Measurements from ENCODE around the gene TRIO.

The TRIO gene

DNA sequence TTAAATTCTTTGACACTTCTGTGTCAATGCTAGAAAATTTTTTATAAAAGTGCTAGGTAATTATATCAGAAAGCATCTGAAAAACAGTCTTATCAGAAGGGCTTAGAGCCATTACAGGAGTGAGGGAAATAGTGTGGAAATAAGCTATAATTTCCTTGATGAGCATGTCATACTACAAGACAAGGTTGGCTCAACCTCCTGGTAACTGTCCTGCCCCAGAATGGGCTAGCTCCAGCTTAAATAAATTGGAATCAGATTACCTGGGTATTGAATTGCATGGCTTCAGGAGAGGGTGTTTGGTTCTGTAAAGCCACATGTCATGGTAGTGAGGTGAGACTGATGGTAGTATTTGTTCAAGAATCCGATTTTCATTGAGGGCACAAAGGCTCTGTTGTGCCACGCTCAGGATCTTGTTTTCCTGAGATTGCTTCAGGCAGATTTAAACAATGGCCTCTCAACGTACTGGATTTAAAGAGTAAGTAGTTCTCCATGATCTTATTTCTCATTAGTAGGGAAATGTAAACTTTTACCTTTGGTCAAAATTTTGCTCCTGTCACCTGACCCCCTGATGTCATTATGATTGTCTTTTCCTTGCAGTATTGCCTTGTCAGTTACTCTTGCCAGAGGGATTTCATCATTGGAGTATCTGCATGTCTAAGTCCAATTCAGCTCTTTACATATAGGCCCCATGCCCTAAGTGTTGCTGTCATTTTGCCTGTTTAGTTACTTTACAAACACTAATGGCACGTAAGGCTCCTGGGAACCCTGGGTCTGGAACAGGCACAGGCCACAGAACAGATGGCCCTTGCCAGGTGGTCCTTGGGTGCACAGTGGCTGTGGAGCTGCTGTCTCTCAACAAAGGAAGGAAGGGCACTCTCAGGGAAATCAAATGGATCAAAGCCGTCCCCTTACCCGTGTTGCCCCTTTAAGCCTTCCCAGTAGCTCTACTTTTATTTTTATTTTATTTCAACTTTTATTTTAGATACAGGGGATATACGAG is 21.3 kb downstream of the TRIO start:
- Mint-ChIP-seq H3K4me1 (ENCODE audit: low read depth) (no peaks in the 10 kb centered on the region), H3K27ac (no peak overlapping the region), H3K4me3 (no peak overlapping the region), H3K36me3 (ENCODE audit: low read depth) (no peaks in the 10 kb centered on the region), H3K27me3 (ENCODE audit: low read depth) (no peaks in the 10 kb centered on the region), H3K9me3 (no peaks in the 10 kb centered on the region)

GRCh38 chr5:14165375-14166106 is 22.4 kb downstream of the TRIO start:
- Mint-ChIP-seq H3K9me3 (no peaks in the 10 kb centered on the region), H3K4me3 (no peak overlapping the region), H3K36me3 (ENCODE audit: low read depth) (no peaks in the 10 kb centered on the region), H3K4me1 (ENCODE audit: low read depth) (no peaks in the 10 kb centered on the region), H3K27ac (no peak overlapping the region), H3K27me3 (ENCODE audit: low read depth) (no peaks in the 10 kb centered on the region)

DNA sequence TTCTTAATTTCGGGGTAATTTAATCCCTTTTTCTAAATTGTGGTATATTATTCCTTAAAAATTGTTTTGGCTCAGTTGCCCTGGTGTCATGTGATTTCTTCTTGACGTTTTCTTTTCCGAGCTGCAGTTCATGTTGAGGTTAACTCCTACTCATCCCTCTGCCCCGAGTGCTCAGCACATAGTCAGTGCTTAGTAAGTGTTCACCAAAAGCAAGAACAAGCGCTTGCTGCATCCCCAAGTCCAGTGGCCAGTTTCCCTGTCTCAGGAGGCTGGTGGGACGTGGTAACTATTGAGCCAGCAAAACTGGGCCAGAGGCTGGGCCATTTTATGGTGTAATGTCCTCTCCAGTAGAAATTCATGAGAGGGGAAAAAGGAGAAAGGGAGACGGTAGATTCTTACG is 23.3 kb downstream of the TRIO start:
- H3K36me3 Mint-ChIP-seq (ENCODE audit: low read depth), result no peaks in the 10 kb centered on the region
- H3K4me1 Mint-ChIP-seq (ENCODE audit: low read depth), result no peaks in the 10 kb centered on the region
- H3K27me3 Mint-ChIP-seq (ENCODE audit: low read depth), result no peaks in the 10 kb centered on the region
- H3K9me3 Mint-ChIP-seq, result no peaks in the 10 kb centered on the region
- no peak overlapping the region for H3K27ac Mint-ChIP-seq
- H3K4me3 Mint-ChIP-seq, result no peak overlapping the region

GRCh38 chr5:14167211-14167845 is 24.2 kb downstream of the TRIO start:
- Mint-ChIP-seq H3K4me3 (no peak overlapping the region), H3K9me3 (no peaks in the 10 kb centered on the region), H3K27me3 (ENCODE audit: low read depth) (peaks cover under 1% of the 10 kb centered on the region), H3K27ac (no peak overlapping the region), H3K36me3 (ENCODE audit: low read depth) (no peaks in the 10 kb centered on the region), H3K4me1 (ENCODE audit: low read depth) (no peaks in the 10 kb centered on the region)

GRCh38 chr5:14168144-14168792 is 25.1 kb downstream of the TRIO start:
- no peaks in the 10 kb centered on the region for H3K4me1 Mint-ChIP-seq (ENCODE audit: low read depth)
- H3K27ac Mint-ChIP-seq, result no peak overlapping the region
- H3K36me3 Mint-ChIP-seq (ENCODE audit: low read depth), result no peaks in the 10 kb centered on the region
- H3K9me3 Mint-ChIP-seq, result no peaks in the 10 kb centered on the region
- peaks cover 3% of the 10 kb centered on the region for H3K27me3 Mint-ChIP-seq (ENCODE audit: low read depth)
- no peak overlapping the region for H3K4me3 Mint-ChIP-seq

DNA sequence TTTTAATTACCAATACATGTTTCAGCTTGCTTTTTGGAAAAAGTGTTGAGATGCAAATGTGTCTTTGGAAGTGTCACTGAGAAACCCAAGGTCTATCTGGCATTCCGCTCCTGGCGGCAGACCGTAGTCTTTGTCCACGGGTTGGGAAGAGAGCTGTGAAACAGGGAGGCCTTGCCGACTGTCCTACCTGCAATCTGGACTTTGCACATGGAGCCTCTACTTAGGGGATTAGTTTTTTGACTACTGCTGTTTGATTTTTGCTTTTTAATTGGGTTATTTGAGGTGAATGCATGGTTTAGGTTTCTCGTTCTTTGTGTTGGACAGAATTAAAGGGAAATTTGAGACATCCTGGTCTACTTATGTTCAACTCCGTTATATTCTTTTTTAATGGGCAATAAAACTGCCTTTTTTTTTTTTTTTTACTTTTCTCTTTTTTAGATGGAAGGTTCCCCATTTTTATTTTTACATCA is 25.7 kb downstream of the TRIO start:
- Mint-ChIP-seq H3K4me3 (no peak overlapping the region), H3K9me3 (no peaks in the 10 kb centered on the region), H3K36me3 (ENCODE audit: low read depth) (no peaks in the 10 kb centered on the region), H3K27ac (no peak overlapping the region), H3K27me3 (ENCODE audit: low read depth) (peaks cover 3% of the 10 kb centered on the region), H3K4me1 (ENCODE audit: low read depth) (no peaks in the 10 kb centered on the region)

DNA sequence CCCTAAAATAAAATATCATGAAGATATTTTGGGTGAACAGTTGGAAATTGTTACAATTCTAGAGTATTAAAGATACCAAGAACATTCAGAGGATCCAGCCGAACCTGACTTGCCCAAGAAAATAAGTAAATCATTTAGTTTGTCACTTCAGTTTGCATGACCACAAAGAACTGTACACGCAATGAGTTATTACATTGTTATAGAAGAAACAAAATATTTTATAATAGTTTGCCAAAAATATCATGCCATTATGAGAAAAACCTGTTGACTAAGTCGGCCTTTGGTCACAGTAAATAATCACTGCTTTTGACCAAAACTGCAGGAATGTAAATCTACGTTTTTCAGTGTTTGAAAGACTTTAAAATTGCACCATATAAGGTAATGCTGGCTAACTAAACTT is 27.9 kb downstream of the TRIO start:
- Mint-ChIP-seq H3K36me3 (ENCODE audit: low read depth) (no peaks in the 10 kb centered on the region), H3K4me1 (ENCODE audit: low read depth) (peaks cover 2% of the 10 kb centered on the region), H3K27me3 (ENCODE audit: low read depth) (peaks cover 6% of the 10 kb centered on the region), H3K9me3 (no peaks in the 10 kb centered on the region), H3K4me3 (no peak overlapping the region), H3K27ac (no peak overlapping the region)

- Mint-ChIP-seq H3K9me3 (no peaks in the 10 kb centered on the region), H3K36me3 (ENCODE audit: low read depth) (no peaks in the 10 kb centered on the region), H3K4me3 (no peak overlapping the region), H3K27ac (no peak overlapping the region), H3K4me1 (ENCODE audit: low read depth) (peaks cover 2% of the 10 kb centered on the region), H3K27me3 (ENCODE audit: low read depth) (peaks cover 6% of the 10 kb centered on the region)
These were observed 28.5 kb downstream of the TRIO start for GRCh38 chr5:14171621-14172020.

DNA sequence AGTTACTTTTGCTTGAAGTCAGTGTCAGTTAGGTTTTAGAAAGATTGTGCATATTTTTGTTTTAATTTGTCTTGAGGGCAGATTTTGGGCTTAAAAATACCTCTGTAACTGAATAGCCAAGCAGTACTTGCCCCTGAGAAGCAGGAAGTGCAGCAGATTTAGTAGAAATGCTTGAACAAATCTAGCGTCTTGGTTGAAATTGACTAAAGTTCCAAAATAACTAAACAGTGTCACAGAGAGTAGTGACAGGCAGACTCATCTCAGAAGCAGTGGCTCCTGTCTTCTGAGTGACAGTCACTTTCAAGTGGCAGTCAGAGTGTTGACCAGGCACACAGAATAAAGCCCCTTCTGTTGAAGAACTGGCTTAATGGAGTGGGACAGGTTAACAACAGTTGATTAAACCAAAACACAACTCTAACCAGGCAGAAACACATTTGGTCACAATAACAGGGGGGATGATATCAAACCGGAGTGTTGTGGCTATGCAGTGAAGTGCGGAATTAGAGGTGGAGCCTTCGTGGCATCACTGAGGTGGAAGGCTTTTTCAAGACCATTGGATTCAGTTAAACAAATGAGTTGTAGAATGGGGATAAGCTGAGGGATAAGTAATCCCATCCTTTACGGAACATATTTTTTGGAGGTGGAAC is 29.1 kb downstream of the TRIO start:
- Mint-ChIP-seq H3K27ac (no peak overlapping the region), H3K4me3 (no peak overlapping the region), H3K36me3 (ENCODE audit: low read depth) (no peaks in the 10 kb centered on the region), H3K9me3 (no peaks in the 10 kb centered on the region), H3K27me3 (ENCODE audit: low read depth) (peaks cover 6% of the 10 kb centered on the region), H3K4me1 (ENCODE audit: low read depth) (peaks cover 2% of the 10 kb centered on the region)

- Mint-ChIP-seq H3K4me3 (no peak overlapping the region), H3K9me3 (no peaks in the 10 kb centered on the region), H3K27ac (no peak overlapping the region), H3K4me1 (ENCODE audit: low read depth) (peaks cover 2% of the 10 kb centered on the region), H3K36me3 (ENCODE audit: low read depth) (no peaks in the 10 kb centered on the region), H3K27me3 (ENCODE audit: low read depth) (peaks cover 6% of the 10 kb centered on the region)
These were observed 30.5 kb downstream of the TRIO start for GRCh38 chr5:14173377-14174229.

GRCh38 chr5:14174230-14174636 is 31.1 kb downstream of the TRIO start:
- H3K4me3 Mint-ChIP-seq, result no peak overlapping the region

DNA sequence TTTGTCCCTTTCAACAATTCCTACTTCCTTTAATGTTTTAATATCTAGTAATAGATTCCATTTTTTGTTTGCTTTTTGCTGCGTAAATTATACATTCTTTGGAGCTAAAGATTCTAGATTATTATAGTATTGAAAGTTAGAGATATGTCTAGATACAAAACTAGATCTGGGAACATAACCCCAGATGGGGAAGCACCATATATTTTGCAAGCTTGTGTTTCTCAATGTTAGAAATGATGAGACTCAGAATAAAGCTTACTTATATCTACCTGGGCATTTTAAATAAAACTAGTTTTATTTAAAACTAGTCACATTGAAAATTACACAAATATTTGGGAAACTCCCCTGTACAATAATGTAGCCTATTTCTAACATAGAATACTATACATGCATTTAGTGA is 32.2 kb downstream of the TRIO start:
- Mint-ChIP-seq H3K27me3 (ENCODE audit: low read depth) (peaks cover 6% of the 10 kb centered on the region), H3K27ac (no peak overlapping the region), H3K4me3 (no peak overlapping the region), H3K4me1 (ENCODE audit: low read depth) (peaks cover 2% of the 10 kb centered on the region), H3K36me3 (ENCODE audit: low read depth) (no peaks in the 10 kb centered on the region), H3K9me3 (no peaks in the 10 kb centered on the region)

More at GRCh38 chr5:14174230-14174636, 31.1 kb downstream of the TRIO start:
- Mint-ChIP-seq H3K27me3 (ENCODE audit: low read depth) (peaks cover 6% of the 10 kb centered on the region), H3K9me3 (no peaks in the 10 kb centered on the region), H3K4me1 (ENCODE audit: low read depth) (peaks cover 2% of the 10 kb centered on the region), H3K27ac (no peak overlapping the region), H3K36me3 (ENCODE audit: low read depth) (no peaks in the 10 kb centered on the region)

DNA sequence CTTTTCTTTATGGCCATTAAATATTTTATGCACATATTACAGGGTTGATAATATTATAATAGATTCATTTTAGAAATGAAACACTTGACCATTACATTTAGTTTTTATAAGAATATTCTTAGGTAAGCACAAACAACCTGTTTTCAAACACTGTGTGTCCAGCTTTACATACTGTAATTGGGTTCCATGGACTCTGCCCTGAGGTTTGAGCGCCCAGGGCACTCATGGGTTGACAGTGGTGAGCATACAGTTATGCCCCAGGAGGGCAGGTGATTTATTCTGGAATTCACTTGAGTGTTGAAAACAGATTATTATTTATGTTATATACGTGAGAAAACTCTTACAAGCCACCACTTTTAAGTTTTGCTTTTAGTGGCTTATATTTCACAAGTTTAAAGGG is 33.7 kb downstream of the TRIO start:
- Mint-ChIP-seq H3K27me3 (ENCODE audit: low read depth) (peaks cover 6% of the 10 kb centered on the region), H3K9me3 (no peaks in the 10 kb centered on the region), H3K36me3 (ENCODE audit: low read depth) (no peaks in the 10 kb centered on the region), H3K27ac (no peak overlapping the region), H3K4me3 (no peak overlapping the region), H3K4me1 (ENCODE audit: low read depth) (peaks cover 2% of the 10 kb centered on the region)
